NCI-H510A (cell line): Measurements from ENCODE around the gene SLC10A3.
"Not testable (repeated sequence)": the region's sequence is repeated elsewhere in the genome, so short reads cannot be mapped to it uniquely, and the experiment has no call there.

Experiments used
- DNase-seq: peaks from one replicate; lab custom pipeline; 2025; lab: John Stamatoyannopoulos, UW

Gene SLC10A3

GRCh38 chrX:154508384-154508745 lies 17.9 kb upstream of the SLC10A3 start:
- no peak for DNase-seq

- DNase-seq, result no peak
Measured at GRCh38 chrX:154507673-154508383, 17.4 kb upstream of the SLC10A3 start.

GRCh38 chrX:154506483-154507332 lies 16.3 kb upstream of the SLC10A3 start:
- DNase-seq, result no peak

DNA sequence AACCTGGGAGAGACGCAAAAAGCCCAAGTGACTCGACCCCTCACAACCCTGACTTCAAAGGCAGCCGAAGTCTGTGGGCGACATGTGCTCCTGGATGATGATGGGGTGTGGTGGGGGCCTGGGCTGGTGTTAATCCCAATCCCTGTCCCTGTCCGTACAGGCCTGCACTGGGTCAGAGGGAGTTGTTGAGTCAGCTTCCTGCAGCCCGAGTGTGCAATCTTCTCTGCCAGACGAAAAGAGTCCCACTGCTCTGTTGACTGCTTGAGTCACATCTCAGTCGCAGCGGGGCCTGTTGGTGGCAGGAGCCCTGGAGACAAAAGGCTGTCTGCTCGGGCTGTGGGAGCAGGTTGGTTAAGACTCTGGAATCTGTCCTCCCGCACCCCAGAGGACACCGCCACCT lies 15.3 kb upstream of the SLC10A3 start:
- DNase-seq, result no peak

DNA sequence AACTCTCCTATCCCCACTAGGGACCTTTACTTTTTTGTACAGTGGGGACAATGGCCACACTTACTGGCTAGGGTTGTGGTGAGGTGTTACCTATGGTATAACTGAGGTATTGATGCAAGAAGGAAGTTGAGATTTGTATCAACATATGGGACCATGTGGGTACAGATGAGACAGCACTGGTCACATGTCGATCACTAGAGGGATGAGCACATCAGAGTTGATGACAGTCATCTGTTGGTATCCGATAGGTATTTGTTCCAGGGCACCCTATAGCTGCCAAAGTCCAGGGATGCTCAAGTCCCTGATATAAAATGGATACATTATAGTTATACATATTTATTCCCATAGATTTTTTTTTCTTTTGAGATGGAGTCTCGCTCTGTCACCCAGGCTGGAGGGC lies 12.6 kb upstream of the SLC10A3 start:
- DNase-seq, result no peak

GRCh38 chrX:154502098-154502497 lies 11.7 kb upstream of the SLC10A3 start:
- DNase-seq, result no peak

DNA sequence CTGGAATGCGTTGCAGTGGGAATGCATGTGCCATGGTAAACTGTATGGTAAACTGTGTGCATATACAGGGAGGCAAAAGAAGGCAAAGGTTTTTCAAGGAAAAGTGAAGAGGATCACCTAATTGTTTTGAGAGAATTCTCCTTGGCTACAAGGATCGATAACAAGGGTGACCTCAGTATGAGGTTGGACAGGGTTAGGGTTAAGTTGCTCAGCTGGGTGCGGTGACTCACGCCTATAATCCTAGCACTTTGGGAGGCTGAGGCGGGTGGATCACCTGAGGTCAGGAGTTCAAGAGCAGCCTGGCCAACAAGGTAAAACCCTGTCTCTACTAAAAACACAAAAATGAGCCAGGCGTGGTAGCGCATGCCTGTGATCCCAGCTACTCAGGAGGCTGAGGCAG lies 11.0 kb upstream of the SLC10A3 start:
- DNase-seq, result not testable (repeated sequence)

GRCh38 chrX:154496591-154497137 lies 6.2 kb upstream of the SLC10A3 start:
- DNase-seq, result not testable (repeated sequence)

DNA sequence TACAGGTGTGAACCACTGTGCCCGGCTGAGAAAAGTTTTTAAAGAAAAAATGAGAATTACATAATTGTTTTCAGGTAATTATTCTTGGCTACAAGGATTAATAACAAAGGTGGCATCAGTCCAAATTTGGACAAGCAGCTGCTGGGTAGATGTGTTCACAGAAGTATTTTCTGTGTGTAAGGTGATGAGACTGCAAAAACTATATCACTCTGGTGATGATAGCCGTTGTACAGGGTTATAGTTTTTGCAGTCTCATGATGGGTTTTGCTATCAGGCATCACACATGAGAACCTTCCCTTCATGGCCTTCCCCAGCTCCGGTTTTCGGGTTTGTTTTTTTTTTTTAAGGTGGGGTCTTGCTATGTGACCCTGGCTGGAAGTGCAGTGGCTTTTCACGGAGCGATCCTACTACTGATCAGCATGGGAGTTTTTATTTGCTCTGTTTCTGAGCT lies 5.1 kb upstream of the SLC10A3 start:
- no peak for DNase-seq

DNA sequence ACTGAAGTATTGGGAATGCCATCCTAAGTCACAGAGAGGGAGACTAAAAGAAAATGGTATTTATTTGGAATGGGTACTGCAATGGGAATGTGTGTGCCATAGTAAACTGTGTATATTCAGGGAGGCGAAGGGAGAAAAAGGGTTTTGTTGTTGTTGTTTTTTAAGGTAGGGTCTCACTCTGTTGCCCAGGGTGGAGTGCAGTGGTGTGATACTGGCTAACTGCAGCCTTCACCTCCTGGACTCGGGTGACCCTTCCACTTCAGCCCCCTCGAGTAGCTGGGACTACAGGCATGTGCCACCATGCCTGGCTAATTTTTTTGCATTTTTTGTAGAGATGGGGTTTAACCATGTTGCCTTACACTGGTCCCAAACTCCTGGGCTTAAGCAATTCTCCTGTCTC lies 4.3 kb upstream of the SLC10A3 start:
- no peak for DNase-seq

DNA sequence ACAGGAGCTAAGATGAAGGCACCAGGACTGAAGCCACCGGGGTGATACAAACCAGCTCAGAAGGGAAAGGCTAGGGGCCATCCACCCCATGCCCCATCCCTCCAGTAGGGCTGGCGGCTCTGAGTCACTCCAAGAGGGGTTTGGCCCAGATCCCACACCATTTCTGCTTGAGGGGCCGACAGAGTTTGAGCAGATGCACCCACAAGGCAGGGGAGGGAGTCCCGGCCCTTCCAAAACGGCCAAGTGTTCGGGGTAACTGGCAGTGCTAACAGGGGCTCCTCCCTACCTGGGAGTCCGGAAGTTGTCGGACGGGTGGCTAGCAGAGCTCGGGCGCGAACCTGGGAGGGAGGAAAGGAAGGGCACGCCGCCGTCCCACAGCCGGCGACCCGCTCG lies 412 bp downstream of the SLC10A3 start:
- DNase-seq, result no peak

GRCh38 chrX:154489182-154489581 lies 1.2 kb downstream of the SLC10A3 start:
- DNase-seq, result no peak

- no peak for DNase-seq
Measured at GRCh38 chrX:154488336-154489075, 1.9 kb downstream of the SLC10A3 start.

DNA sequence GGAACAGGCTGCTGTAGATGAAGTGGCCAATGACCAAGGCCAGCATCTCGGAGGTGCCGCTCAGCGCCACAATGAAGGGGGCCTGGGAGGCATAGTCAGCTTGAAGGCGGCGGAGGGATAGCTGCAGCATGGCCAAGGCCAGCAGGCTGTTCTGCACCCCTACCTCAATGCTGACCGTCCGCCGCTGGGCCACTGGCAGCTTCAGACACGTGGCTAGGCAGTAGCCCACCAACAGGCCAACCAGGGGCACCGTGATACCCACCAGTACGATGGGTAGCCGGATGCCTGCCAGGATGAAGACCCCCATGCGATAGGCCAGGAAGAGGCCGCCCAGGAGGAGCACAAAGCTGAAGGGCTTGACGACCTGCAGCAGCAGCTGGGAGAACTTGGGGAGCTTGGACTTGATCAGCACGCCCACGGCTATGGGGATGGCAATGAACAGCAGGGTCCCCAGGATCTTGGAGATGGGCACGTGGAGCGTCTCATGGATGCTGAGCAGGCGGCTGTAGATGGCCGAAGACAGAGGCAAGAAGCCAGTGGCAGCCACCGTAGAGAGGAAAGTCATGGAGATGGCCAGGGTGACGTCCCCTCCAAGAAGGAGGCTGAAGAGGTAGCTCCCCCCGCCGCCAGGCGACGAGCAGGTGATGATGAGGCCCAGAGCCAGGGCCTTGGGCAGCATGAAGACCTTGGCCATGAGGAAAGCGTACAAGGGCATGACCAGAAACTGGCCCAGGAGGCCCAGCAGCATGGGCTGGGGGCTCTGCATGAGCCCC lies 2.7 kb downstream of the SLC10A3 start:
- DNase-seq, result no peak

DNA sequence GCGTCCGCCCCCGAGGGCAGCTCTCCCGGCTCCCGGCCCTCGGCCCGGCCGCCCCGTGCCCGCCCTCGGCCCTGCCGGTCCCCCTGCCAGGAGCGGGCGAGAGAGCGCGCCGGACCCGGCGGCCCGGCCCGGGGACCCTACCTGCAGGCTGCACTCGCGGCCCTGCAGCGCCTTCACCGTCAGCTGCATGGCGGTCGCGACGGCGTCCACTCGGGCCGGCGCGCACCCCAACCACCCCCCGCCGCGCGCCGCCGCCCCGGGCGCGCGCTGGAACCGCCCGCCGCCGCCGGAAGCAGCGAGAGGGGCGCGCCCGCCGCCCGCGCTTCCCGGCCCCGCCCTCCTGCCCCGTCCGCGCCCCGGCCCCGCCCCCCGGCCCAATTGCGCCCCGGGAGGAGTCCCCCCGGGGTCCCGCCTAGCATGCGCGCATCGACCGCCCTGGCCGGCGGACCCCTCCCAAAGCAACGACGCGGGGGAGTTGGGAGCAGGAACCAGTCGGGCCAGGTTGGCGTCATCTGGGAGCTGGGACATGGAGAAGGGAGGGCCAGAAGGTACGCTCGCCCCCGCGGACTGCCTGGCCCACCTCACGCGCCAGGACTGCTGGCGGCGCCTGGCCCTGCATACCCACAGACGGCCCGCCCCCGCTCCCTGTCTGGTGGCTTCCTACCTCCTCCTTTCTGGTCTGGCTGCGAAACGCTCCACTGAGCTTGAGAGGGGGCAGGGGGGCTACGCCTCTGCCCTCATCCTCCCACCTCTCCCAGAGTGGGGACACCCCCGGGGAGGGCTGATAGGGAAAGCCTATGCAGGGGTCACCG lies 3.8 kb downstream of the SLC10A3 start, which contains the start of gene UBL4A:
Gene UBL4A, minus strand, starts transcription at position 220 of the 812 bp plus-strand sequence. Its CDS starts 31 bp downstream, at position 189.
- peak; percentile 35 for DNase-seq

DNA sequence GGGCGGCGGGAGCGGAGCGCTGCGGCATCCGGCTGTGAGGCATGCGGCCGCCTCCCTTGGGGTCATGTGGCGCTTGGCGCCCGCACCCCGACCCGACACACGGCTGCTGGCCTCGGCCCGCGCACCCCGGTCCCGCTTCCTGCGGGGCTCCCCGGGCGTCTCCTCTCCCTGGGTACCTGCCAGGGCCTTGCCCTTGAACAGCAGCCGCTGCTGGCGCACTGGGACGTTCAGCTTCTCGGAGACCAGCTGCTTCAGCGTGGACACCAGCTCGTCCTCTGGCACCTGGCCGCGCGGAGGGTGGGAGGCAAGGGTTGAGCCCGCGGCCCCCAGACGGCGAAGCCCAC lies 4.4 kb downstream of the SLC10A3 start:
- no peak for DNase-seq

DNA sequence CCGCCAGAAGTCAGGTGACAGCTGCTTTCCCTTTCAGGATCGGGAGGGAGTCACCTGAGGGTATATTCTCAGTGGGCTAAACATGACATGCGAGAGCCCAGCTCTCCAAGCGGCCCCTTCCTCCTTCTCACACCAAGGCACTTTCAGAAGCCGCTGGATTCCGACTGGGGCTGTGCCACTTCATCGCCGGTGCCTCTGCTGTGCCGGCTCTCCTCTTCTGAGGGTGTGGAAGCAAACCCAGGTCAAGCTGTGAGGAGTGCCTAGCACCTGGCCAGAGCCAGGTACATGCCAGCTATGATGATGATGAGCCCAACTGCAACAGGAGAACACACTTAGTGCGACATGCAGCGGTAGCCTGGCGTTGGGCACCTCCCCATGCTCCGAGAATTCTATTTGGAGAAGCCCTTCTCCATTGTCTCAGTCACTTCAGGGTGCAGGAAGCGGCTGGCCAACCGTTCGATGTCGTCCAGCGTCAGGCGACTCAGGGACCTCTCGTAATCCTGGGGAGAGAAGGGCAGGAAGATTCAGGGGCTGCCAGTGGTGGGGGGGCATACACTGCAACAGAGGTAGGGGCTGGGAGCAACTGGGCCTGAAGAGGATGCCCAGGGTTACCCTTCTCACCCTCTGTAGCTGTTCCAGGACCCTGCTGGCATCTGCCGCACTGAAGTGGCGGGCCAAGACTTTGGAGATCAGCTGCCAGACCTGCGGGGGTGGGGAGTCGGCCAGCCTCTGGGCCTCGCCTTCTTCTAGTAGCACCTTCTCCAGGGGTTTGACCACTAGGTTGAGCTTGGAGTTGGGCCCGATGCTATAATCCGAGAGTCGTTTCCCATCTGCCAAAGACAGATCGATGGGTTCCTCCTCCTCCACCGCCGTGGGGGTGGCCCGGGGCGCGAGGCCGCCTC lies 5.0 kb downstream of the SLC10A3 start:
- DNase-seq, result no peak

DNA sequence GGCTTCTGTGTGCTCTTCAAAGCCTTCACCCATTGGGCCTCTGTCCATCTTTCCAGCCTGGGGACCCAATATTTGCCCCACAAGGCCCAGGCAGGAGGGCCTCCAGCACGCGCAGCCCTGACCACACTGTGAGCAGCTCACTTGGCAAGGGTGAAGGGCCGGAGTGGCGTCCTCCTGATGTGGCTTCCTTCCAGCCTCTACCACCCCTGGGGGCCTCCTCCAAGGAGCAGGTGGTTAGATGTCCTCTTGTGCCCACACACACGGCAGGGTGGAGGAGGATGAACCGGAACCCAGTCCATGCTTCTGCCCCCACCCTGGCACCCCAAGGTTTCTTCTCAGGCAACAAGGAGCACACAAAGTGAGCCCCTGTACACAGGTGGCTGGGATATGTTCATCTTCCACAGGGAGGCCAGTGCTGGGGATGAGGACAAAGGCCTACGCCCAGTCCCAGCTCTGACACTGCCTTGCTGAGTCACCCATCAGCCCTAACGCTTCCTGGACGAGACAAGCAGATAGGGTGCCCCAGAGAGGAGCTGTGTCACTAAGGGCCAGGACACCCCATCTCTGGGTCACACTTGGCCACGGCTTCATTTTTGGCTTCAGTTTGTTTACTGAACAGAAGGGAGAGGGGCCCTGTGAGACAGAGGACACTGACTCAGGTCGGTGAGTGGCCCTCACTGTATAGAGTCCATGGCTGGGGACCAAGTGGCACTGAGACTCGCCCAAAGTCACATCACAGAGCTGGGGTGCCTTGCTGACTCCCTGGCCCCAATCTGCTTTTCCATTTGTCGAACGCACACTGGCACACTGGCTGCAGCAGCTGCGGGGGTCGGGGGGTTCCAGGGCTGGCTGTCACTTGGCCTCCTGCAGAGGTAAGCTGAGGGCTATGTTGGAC lies 5.9 kb downstream of the SLC10A3 start:
- DNase-seq, result no peak

DNA sequence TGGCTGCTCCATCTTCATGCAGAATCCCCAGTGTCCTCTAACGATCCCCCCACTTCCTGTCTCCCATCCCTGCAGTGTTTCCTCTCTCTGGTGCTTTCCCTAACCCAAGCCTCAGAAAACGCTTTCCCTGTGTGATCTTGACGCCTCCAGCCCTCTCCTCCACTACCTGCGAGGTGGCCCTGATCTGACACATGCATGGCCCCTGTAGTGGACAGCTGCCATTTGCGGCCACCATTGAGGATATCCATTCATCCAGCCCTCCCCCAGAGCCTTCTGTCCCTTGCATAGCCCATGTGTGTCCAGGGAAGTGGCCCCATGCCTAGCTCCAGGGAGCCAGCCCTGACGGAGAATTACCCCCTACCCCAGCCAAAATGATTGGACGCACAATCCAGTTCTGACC lies 7.1 kb downstream of the SLC10A3 start:
- DNase-seq, result no peak
